SK-N-SH (cell line): ENCODE results near the gene RALBP1.

Source experiments
- CTCF ChIP-seq: fragments of 200-600 bp; sonication (generic); IDR thresholded peaks from 2 replicates; pipeline ENCODE4 v1.6.1; 2017; ENCODE audit warnings: antibody characterized with exemption, mild to moderate bottlenecking, moderate library complexity
- EP300 ChIP-seq, 2 experiments: IDR thresholded peaks; 2 replicates each; pipeline versions ENCODE4 v1.4.0 to v1.6.1; 2012; ENCODE audit warnings: borderline replicate concordance in 1 of 2, low read depth in 1 of 2, low read length in 1 of 2
- EZH2phosphoT487 ChIP-seq: fragments of 200-600 bp; sonication (generic); IDR thresholded peaks from 2 replicates; pipeline ENCODE4 v1.6.1; 2017; ENCODE audit warnings: low read depth, mixed run types, mild to moderate bottlenecking, antibody characterized with exemption, moderate library complexity, borderline replicate concordance
- FOXM1 ChIP-seq: IDR thresholded peaks from 2 replicates; pipeline ENCODE4 v1.4.0; 2012; ENCODE audit warnings: low read depth, mild to moderate bottlenecking
- GATA2 ChIP-seq: sonication (generic); formaldehyde crosslinking; IDR thresholded peaks from 2 replicates; pipeline ENCODE4 v1.5.0; 2020; ENCODE audit warnings: mild to moderate bottlenecking, missing genetic modification reagents
- MAX ChIP-seq: IDR thresholded peaks from 2 replicates; pipeline ENCODE4 v1.4.0; 2012; ENCODE audit warnings: low read depth
- PBX3 ChIP-seq: IDR thresholded peaks from 2 replicates; pipeline ENCODE4; 2012
- POLR2AphosphoS5 ChIP-seq: IDR thresholded peaks from 2 replicates; pipeline ENCODE4 v1.6.1; 2012; ENCODE audit warnings: low read depth, low read length
- RAD21 ChIP-seq: IDR thresholded peaks from 2 replicates; pipeline ENCODE4 v1.6.1; 2012; ENCODE audit warnings: mild to moderate bottlenecking, low read length
- REST ChIP-seq: IDR thresholded peaks from 2 replicates; pipeline ENCODE4 v1.6.1; 2012; ENCODE audit warnings: mild to moderate bottlenecking, low read depth, low read length, moderate library complexity
- TAF1 ChIP-seq: IDR thresholded peaks from 2 replicates; pipeline ENCODE4 v1.6.1; 2012; ENCODE audit warnings: low read depth, mild to moderate bottlenecking, low read length, moderate library complexity, borderline replicate concordance
- TCF12 ChIP-seq: IDR thresholded peaks from 2 replicates; pipeline ENCODE4 v1.4.0; 2012
- YY1 ChIP-seq: IDR thresholded peaks from 2 replicates; pipeline ENCODE4 v1.4.0; 2012; ENCODE audit warnings: low read depth, mild to moderate bottlenecking

- TF ChIP-seq CTCF (no peak), REST (no peak), PBX3 (no peak), RAD21 (no peak), FOXM1 (no peak), TAF1 (no peak), EZH2phosphoT487 (no peak), YY1 (no peak), GATA2 (CRISPR knock-in tag) (no peak), EP300 (IDR thresholded peaks at IDR 0.05; ENCODE audit: borderline replicate concordance in 1 of 2, low read depth in 1 of 2, low read length in 1 of 2) (no peak), MAX (no peak), TCF12 (no peak), POLR2AphosphoS5 (no peak)
Observed at GRCh38 chr18:9563331-9563730, 88.0 kb downstream of the RALBP1 start.
